PFSK-1 (cell line): ENCODE data around the gene NUPR1.

Source experiments
- POLR2AphosphoS5 ChIP-seq: IDR thresholded peaks from 2 replicates; pipeline ENCODE4 v1.6.1; 2012; ENCODE audit warnings: low read depth, mild to moderate bottlenecking, control low read depth, low read length, moderate library complexity
- REST ChIP-seq, 2 experiments: IDR thresholded peaks; 2 replicates each; pipeline versions ENCODE4 v1.6.1 to v1.8.0; 2011 to 2012; ENCODE audit warnings: low read depth in 2 of 2, low read length in 2 of 2, control low read depth in 1 of 2, inconsistent platforms in 1 of 2, mild to moderate bottlenecking in 1 of 2, moderate library complexity in 1 of 2; ENCODE audit not compliant: insufficient read depth in 1 of 2
- SIN3A ChIP-seq: IDR thresholded peaks from 2 replicates; pipeline ENCODE4 v1.6.1; 2012; ENCODE audit warnings: mild to moderate bottlenecking, low read length, moderate library complexity, borderline replicate concordance; ENCODE audit not compliant: insufficient read depth
- TAF1 ChIP-seq: IDR thresholded peaks from 2 replicates; pipeline ENCODE4 v1.6.1; 2012; ENCODE audit warnings: low read length, control low read depth, borderline replicate concordance; ENCODE audit not compliant: insufficient read depth

GRCh38 chr16:28573738-28574718 lies 35.3 kb upstream of the NUPR1 start:
- TF ChIP-seq REST (IDR thresholded peaks at IDR 0.05; ENCODE audit: insufficient read depth in 1 of 2, low read depth in 2 of 2, low read length in 2 of 2) (no peak), POLR2AphosphoS5 (no peak), TAF1 (no peak), SIN3A (no peak)
